Muscle of back (tissue), 11 donors: Measurements from ENCODE around the gene TBC1D16. TPM values are rescaled to one million over a fixed set of nuclear protein-coding genes. Genes with fewer than 3 reads are reported as not detected.
"Not testable (repeated sequence)": the region's sequence is repeated elsewhere in the genome, so short reads cannot be mapped to it uniquely, and the experiment has no call there.

Source experiments
- DNase-seq, 3 donors: peaks; one replicate each; pipeline versions ENCODE4 v3.0.0 to v3.0.0-alpha.2; 2013
- polyA plus RNA-seq, 10 donors: library from polyadenylated mRNA; unstranded; fragments of 120-200 nt; gene quantifications; one replicate each; pipeline ENCODE4 v1.2.1, GENCODE V29; 2013; ENCODE audit not compliant: insufficient read length in 10 of 10

Gene TBC1D16
- polyA plus RNA-seq, 10 donors = 25.0 to 38.9 (median 29.8) TPM

DNA sequence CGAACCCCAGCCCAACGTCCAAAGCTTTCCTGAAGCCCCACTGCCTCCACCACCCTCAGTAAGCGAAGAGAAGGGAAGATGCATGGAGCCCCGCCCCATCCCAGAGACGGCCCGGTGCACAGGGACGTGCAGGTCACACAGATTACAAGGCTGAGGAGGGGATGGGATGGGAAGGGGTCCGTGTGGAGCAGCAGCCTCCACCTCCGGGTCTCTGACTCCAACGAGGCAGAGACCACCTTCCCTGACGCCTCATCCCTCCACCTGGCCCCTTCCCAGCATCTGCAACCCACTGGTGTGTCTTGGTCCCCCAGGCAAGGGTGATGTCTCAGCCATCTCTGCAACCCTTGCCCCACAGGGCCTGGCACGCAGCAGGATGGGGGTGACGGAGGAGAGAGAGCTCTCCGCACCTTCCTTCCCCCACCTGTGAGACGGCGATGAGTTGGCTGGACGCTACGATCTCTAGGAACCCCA lies 58.5 kb downstream of the TBC1D16 start:
- no peak for DNase-seq

DNA sequence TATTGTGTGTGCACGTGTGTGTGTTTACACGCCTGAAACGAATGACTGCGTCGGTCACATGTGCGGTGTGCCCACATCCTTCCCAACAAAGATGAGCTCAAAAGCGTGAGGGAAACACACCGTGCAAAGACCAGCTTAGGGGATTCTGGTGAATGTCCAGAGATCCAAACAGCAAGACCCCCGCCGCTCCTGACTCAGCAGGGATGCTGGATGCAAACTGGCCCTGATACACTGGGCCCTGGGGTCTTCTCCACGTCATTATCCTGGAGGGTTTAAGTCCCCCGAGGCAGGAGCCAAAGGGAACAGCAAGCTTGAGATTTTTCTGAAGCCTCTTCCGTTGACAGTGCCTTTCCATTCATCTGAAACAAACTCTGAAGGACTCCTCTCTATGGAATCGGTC lies 59.2 kb downstream of the TBC1D16 start:
- no peak for DNase-seq

DNA sequence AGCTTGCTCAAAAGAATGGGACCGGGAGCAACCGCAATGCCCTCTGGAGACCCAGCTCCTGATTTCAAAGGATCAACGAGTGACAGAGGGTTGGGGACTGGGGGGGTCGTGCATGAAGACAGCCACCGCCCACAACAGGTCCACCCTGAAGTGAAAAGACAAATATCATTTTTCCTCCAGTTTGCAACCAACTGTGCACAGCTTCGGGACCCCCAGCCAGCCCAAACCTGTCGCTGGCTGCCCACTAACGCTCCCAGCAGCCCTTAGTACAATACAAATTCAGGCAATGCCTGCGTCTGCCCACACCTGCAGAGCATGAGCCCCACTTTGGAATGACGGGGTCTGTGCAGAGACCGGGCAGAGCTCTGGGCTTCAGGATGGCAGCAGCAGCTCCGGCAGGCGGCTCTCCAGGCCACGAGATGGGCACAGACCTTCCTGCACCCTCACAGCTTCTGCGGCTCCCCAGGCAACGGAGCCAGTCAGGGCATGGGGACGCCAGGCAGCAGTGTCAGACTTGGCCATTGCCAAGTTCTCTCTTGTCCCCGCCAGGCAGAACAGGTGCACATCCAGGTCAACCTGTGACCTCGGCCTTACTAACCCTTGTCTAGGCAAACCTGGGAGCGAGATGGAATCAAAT lies 60.1 kb downstream of the TBC1D16 start:
- DNase-seq = no peak

DNA sequence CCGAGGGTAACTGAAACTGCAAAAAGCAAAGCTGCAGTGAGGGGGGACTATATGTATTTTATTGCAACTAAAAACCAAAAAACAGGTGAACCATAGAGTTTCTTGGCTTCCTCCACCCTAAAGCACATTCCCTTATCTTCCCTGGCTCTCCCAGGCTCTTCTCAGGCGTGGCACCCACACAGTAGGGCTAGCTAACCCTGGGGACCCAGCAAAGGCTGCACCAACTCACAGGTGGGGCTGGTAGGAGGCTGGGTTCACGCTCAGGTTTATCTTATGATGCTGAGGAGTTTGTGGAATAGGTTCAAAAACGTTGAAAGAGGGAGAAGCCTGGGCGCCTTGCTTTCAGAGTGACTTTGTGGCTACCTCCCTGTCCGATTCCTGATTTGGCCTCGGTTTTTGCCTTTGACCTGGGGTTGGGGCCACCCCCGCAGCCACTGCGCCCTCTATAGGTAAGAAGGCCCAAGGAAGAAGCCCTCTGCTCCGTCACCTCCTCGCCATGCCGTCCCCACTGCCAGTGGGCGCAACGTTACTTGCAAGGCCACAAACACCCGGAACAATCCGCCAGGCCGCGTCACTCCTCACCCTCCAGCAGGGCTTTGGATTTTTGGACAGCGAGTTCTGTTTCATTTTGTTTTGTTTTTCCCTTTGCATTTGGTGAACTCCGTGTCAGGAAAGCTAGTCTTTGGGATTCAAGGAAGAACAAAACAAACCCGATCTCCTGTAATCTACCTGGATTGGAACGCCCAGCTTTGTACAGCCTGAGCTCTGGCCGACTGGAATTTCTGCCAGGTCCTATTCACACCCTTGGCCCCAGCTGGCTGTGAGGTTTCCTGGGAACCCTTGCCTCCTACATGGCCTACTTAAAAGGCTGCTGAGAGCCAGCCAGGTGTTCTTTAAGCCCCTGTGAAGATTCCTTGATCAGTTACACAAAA lies 60.8 kb downstream of the TBC1D16 start:
- DNase-seq = no peak

DNA sequence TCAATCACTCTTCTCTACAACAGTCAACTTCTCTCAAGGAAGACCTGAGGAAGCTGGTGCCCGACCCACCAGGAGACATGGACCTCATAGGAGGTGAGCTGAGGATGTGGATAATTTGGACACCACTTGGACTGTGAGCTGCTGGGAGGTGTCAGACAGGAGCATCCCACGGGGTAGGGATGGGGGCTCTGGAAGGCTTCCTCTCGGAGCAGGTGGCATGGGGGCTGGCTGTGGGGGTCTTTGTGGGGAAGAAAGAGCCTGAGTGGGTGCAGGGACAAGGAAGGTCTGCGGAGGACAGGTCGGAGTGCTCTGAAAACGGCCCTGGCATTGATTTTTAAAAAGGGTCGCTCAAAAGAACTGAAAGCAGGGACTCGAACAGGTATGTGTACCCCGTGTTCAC lies 64.0 kb downstream of the TBC1D16 start:
- DNase-seq = no peak

DNA sequence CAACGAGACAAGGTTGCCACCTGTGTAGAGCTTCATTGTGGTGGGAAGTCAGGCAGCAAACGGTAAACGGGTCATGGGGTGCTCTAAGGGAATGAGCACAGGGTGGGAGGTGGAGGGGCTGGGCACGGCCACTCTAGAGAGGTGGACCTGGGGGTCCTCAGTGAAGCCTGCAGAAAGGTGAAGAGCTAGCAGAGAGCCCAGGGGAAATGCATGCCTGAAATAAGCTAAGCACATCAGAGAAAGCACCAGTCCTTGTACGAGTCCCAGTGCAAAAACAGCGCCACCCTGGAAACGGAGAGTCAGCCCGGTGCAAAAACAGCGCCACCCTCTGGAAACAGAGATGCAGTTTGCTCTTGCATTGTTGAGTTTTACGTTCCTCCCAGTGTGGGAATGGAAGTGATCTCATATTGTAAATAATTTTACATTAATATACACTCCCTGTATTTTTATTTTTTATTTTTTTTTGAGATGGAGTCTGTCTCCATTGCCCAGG lies 65.0 kb downstream of the TBC1D16 start:
- no peak for DNase-seq

DNA sequence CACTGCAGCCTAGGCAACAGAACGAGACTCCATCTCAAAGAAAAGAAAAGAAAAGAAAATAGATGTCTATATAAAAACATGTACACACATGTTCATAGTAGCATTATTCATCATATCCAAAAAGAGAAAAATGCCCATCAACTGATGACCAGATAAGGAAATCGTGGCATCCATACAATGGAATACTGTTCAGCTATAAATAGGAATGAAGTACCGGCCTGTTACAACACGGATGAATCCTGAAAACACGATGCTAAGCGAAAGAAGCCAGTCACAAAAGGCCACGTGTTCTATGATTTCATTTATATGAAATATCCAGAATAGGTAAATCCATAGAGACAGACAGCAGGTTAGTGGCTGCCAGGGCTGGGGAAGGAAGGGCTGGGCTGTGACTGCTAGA lies 65.8 kb downstream of the TBC1D16 start:
- no peak for DNase-seq

DNA sequence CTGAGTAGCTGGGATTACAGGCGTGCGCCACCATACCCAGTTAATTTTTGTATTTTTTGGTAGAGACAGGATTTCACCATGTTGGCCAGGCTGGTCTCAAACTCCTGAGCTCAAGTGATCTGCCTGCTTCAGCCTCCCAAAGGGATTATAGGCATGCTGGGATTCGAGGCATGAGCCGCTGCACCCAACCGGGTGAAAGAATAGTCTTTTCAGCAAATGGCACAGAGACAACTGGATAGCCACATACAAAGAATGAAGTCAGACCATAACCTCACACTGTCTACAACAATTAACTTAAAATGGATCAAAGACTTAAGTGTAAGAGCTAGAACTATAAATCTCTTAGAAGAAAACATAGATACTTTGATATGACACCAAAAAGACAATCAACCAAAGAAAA lies 67.6 kb downstream of the TBC1D16 start:
- no peak for DNase-seq

DNA sequence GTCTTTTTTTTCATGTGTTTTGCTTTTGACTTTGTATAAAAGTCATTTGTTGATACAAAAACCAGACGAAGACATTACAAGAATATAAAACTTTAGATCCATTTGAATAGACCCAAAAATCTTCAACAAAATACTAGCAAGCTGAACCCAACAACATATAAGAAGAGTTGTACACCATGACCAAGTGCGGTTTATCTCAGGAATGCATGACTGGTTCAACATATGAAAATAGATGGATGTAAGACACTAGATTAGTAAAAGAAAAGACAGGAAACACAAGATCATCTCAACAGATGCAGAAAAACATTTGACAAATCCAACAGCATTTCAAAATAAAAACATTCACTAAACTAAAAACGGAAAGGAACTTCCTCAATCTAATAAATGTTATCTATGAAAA lies 69.0 kb downstream of the TBC1D16 start:
- DNase-seq = no peak

DNA sequence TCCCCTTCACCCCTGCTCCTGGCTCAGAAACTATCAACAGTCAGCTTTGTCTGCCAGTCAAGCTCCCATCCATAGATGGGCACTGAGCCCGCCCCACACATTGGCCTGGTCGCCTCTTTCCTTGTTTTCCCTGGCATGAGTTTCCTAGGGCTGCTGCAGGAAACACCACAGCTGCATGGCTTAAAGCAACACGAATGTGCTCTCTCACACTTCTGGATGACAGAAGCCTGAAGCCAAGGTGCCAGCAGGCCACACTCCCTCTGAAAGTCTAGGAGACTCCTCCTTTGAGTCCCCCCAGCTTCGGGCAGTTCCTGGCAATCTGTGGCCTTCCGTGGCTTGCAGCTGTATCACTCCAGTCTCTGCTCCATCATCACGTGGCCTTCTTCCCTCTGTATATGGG lies 69.9 kb downstream of the TBC1D16 start:
- peak; percentile 26 to 68 (median 33) for DNase-seq

DNA sequence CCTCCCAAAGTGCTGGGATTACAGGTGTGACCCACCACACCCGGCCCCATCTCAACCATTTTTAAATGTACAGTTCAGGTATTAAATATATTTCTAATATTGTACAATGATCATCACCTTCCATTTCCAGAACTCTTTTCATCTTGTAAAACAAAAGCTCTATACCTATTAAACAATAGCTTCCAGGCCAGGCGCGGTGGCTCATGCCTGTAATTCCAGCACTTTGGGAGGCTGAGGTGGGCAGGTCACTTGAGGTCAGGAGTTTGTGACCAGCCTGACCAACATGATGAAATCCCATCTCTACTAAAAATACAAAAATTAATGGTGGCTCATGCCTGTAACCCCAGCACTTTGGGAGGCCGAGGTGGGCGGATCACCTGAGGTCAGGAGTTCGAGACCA lies 73.2 kb downstream of the TBC1D16 start:
- DNase-seq = not testable (repeated sequence)

DNA sequence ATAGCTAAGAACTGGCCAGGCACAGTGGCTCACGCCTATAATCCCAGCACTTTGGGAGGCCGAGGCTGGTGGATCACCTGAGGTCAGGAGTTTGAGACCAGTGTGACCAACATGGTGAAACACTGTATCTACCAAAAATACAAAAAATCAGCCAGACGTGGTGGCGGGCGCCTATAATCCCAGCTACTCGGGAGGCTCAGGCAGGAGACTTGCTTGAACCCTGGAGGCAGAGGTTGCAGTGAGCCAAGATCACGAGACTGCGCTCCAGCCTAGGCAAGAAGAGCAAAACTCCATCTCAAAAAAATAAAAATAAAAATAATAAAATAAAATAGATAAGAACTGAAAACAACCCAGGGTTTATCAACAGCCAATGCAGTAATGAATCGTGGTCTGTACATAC lies 74.1 kb downstream of the TBC1D16 start:
- DNase-seq = not testable (repeated sequence)

DNA sequence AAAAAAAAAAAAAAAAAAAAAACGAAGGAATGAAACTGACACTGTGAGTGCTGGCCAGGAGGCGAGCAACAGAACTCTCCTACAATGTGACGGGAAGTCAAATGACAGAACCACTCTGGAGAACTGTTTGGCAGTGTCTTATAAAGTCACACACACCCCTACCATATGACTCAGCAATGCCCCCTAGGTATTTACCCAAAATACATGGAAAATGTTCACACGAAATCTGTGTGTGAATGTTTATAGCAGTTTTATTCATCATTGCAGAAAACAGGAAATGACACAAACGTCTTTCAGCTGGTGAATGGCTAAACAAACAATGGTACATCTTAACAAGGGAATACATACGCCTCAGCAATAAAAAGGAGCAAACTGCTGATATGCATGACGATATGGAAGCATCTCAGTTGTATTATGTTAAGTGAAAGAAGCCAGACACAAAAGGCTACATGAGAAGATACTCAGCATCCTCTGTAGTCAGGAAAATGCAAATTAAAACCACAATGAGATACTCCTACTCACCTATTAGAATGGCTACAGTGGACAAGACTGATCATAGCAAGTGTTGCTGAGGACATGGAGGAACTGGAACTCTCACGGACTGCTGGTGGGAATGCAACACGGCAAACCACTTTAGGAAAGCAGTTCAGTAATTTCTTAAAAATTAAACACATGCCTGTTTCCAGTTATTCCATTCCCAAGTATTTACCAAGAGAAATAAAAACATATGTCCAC lies 74.7 kb downstream of the TBC1D16 start:
- no peak for DNase-seq

DNA sequence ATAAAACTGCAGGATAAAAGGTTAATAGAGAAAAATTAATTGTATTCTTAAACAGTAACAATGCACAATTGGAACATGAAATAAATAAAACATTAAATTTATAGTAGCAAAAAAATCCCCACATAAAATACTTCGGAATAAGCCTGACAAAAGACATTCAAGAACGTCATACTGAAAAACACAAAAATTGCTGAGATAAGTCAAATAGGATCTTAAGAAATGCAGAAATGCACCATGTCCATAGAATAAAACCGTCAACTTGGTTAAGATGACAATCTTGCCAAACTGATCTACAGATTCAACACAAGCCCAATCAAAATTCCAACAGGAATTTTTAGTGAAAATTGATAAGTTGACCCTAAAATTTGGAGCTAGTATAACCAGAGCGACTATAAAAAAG lies 76.6 kb downstream of the TBC1D16 start:
- no peak for DNase-seq

DNA sequence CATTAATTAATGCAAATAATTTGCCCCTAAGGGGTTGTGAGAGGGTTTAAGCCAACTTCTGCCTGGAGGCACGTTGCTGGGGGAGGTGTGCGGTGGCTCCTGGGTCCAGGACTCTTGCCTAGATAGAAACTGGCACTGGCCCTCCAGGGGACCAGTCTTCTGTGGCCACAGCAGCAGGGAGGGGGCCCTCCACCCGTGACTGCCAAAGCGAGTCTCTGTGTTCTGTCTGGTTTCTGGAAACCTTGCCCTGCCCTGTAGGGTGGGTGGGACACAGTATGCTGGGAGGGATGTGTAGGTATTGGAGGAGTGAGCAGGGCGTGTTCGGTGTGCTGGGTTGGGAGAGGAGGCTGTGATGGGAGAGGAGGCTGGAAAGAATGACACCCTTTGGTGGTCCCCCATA lies 78.8 kb downstream of the TBC1D16 start:
- DNase-seq = no peak

DNA sequence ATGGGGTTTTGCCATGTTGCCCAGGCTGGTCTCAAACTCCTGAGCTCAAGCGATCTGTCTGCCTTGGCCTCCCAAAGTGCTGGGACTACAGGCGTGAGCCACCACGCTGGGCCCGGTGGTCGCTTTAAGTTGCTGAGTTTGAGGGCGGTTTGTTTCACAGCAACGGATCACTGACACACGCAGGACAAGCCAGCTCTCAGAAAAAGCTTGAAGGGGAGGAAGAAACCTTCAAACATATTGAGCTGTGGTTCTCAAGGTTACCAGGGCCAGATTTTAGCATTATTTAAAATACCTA lies 79.3 kb downstream of the TBC1D16 start:
- not testable (repeated sequence) for DNase-seq

DNA sequence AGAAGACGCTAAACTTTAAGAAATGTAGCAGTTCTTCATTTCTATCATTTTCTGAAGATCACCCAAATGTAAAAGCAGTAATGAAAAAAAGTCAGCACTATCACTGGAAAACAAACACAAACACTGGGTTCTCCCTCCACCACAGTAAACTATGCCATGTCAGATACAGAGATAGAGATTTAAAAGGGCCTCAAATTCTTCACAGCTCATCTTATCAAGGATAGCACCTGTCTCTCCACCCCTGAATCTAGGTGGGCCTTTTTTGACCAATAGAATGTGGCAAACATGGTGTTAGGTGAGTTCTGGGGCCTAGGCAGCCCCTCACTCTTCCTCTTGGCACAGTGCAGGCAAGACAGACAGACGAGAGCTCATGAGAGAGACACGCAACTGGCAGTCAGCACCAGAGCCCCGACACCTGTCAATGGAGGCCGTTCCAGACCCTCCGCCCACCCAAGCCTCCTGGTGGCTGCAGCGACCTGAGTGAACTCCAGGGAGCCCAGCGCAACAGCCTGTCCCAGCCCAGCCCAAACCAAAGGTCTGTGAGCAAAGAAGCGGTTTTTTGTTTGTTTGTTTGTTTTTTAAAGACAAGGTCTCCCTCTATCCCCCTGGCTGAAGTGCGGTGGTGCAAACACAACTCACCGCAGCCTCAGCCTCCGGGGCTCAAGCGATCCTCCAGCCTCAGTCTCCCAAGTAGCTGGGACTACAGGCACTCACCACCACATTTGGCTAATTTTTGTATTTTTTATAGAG lies 79.8 kb downstream of the TBC1D16 start:
- peak in 1 of 3 donors; percentile 4 for DNase-seq

DNA sequence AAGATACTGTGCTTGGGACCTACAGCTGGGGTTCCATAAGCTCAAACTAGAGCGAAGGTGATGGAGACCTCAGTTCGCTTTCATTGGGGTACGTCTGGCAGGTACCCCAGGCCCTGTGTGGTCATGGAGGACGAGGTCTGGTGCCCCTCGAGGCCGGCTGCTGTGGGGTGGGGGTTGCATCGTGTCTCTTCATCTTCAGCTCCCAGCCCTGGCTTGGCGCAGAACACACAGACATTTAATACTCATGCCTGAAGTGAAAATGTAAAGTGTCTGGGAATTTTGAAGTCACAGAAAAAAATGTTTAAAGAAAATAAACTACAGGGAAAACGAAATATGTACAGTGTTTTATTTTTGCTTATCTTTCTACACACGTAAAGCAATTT lies 80.5 kb downstream of the TBC1D16 start:
- DNase-seq = no peak

DNA sequence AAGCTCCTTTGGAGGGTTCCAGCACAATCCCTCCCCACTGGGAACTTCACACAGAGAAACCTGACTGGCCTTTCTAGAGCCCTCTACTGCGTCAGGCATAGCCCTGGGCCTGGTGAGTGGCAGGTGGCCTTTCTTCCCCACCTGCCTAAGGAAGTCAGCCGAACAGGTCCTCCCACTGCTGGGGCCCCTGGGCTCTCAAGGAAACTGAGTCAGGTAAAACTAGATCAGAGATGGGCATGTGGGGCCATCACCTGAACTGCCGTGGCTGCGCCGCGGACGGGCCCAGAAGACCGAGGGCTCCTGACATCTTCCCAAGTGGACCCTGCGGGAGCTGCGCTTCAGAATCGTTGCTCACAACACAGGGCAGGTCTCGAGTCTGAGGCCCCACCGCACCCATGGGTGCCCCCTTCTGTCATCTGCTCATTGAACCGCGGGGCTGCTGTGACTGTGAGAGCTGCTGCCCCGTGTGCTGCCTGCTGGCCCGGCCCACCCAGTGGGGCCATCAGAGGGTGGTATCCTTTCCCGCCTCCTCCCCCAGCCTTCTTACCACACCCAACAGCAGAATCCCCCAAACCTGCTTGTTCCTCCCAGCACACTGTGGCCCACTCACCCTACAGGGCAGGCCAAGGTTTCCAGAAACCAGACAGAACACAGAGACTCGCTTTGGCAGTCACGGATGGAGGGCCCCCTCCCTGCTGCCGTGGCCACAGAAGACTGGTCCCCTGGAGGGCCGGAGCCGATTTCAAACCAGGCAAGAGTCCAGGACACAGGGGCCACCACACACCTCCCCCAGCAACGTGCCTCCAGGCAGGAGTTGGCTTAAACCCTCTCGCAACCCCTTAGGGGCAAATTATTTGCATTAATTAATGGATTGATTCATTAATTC lies 81.1 kb downstream of the TBC1D16 start:
- DNase-seq = no peak

DNA sequence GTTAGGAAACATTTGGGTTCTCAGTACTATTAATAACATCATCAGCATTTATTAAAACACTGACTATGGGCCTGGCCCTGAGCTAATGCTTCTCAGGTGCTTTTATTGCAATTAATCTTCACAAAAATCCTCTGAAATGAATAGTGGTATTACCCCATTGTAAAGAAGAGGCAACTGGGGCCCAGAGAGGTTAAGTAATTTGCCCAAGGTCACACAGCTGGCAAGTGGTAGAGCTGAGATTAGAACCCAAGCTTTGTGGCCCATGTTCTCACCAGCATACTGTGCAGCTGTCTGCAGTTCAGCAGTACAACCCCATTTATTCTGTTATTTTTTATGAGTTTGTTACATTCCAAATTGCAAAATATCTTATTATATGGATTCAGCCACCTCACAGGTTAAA lies 82.3 kb downstream of the TBC1D16 start:
- DNase-seq = no peak

DNA sequence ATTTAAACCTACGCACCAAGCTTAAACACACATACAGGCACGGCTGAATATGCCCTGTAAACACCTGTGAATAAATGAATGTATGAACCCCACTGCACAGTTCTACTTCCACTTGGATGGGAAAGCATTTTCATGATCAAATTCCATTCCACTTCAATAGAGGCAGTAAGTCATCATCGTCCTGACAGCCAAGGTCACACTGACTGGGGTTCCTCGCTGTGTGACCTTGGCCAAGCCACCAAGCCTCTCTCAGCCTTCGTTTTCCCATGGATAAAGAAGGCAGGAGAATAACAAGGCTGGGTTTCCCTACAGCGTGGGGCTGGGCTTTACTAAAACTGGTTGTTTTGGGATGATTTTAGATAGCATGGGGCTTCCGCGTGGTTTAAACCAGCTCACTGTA lies 82.8 kb downstream of the TBC1D16 start:
- DNase-seq = no peak
